RPMI7951 (cell line): Measurements from ENCODE around the gene PTGS1. TPM values are rescaled to one million over a fixed set of nuclear protein-coding genes. Genes with fewer than 3 reads are reported as not detected.
"Not testable (repeated sequence)": the region's sequence is repeated elsewhere in the genome, so short reads cannot be mapped to it uniquely, and the experiment has no call there.

Experiments
- DNase-seq: peaks from one replicate; pipeline ENCODE4 v3.0.0-alpha.2; 2012; ENCODE audit warnings: low read depth
- total RNA-seq: library from RNA; depleted of rRNA; stranded (reverse); fragments of >200 nt; shearing (Covaris generic); gene quantifications from 2 replicates; pipeline ENCODE4 v1.2.3, GENCODE V29; 2014; rRNA removed

PTGS1 gene
- total RNA-seq, result 10.1 and 11.5 TPM in 2 replicates

- peak; percentile 43 for DNase-seq
Observed at GRCh38 chr9:122370869-122371755, at the start of gene PTGS1. Gene PTGS1, plus strand, starts transcription at chr9:122371024. Its CDS starts 61 bp downstream, at chr9:122371085.

DNA sequence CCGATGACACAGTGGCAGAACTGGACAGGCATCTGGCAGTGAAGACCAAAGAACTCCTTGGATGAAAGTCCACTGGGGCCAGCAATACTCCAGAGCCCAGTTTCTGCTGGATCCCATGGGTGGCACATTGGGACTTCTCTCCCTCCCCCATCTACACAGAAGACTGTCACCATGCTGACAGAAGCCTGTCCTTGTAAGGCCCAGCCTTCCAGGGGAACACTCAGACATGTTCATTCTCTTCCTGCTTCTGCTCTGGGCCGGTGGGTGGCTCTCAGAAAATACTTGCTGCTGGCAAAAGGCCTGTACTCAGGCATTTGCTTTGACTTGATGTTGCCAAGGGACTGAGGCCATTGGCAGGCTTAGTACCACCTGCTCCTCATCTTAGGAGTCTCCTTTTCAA is 48.3 kb upstream of the PTGS1 start:
- DNase-seq, result no peak

DNA sequence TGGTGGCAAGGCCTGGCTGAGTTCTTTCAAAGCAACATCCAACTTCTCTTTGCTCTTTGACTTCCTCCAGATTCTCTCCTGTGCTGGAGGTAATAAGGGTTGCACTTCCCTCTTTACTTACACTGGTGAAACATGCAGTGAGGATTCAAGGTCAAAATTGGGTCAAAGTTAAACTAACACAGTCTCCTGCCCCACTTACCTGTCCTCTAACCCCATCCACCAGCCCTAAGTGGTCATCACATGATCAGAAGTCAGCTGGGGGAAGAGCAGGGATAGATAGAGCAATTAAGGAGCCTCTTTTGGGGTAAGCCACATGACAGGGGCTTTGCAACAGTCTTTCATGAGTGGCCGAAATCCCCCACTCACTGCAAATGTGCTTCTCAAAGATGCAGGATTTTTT is 46.2 kb upstream of the PTGS1 start:
- not testable (repeated sequence) for DNase-seq

GRCh38 chr9:122325124-122325523 is 45.7 kb upstream of the PTGS1 start:
- peak; percentile 4 for DNase-seq

- no peak for DNase-seq
Observed at GRCh38 chr9:122327175-122327574, 43.6 kb upstream of the PTGS1 start.

DNA sequence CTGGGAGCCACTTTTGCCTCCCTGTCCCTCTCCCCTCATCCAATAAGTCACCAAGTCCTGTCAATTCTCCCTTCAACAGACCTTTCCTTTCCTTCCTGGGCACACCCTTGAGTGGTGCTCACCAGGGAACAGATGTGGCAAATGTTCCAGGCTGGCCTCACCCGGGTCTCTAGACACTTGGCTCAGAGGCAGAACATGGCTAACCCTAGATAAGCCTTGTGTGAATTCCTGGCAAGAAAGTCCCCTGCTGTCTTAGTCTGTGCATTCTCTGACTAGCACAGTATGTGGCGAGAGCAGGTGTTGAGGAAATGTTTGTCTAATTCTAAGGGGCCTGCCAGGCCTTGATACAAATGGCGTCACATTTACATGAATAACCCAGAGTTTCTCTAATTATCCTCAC is 41.2 kb upstream of the PTGS1 start:
- DNase-seq, result no peak

DNA sequence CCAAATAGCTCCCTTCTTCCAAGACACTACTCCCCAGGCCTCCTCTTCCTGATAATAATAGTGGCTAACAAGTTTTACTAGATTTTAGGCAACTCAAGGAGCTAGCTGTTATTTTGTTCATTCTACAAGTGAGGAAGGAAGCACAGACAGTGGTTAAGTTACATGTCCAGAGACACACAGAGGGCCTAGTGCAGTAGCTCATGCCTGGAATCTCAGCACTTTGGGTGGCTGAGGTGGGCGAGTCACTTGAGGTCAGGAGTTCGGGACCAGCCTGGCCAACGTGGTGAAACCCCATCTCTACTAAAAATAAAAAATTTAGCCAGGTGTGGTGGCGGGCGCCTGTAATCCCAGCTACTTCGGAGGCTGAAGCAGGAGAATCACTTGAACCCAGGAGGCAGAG is 40.4 kb upstream of the PTGS1 start:
- DNase-seq, result not testable (repeated sequence)

GRCh38 chr9:122331523-122331927 is 39.3 kb upstream of the PTGS1 start:
- no peak for DNase-seq

GRCh38 chr9:122332083-122332482 is 38.7 kb upstream of the PTGS1 start:
- DNase-seq, result no peak

DNA sequence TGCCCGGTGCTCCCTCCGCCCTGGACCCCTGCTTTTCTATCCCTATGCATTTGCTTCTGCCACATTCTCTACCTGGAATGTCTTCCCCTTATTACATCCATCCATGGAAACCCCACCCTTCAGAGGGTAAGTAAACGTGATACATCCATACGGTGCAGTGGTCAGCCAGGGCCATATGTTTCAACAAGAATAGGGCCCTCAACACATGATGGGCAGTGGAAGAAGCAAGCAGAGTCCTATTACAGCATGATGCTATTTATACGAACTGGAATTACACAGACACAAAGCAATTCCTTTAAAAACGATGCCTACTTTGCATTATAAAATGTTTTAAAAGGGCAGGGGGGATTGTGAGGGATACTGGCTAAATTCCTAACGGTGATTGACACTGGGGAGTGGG is 38.2 kb upstream of the PTGS1 start:
- no peak for DNase-seq

- no peak for DNase-seq
Observed at GRCh38 chr9:122333169-122333808, 37.5 kb upstream of the PTGS1 start.

DNA sequence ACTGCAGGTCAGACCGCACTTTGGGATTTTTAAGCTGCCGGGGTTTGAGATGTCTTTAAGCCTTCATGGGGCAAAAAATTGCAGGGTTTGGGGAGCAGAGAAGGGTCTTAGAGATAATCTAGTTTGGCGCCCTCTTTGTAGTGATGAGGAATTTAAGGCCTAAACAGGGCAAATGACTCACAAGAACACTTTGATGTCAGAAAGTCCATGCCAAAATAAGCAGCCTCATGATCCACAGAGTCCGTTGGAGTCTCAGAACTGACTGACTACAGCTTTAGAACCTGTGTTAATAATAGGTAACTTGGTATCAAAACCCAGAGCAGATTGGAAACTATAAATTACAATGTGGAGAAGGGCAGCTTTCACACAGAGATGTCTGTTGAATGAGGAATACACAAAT is 35.9 kb upstream of the PTGS1 start:
- no peak for DNase-seq

DNA sequence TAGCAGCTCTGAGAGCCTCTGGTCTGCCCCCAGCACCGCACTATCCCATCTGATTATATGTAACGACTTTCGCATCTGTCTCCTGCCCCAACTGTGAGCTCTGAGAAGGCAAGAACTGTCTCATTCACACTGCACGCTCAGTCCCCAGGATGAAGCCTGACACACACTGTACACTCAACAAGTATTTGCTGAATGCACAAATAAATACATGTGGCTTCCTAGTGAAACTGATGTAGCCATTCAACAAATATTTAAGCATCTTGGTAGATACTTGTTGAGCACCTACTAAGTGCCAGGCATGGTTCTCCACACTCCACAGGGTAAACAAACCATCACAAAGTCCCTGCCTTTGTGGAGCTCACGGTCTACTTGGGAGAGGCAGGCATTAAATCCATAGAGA is 34.6 kb upstream of the PTGS1 start:
- DNase-seq, result no peak

DNA sequence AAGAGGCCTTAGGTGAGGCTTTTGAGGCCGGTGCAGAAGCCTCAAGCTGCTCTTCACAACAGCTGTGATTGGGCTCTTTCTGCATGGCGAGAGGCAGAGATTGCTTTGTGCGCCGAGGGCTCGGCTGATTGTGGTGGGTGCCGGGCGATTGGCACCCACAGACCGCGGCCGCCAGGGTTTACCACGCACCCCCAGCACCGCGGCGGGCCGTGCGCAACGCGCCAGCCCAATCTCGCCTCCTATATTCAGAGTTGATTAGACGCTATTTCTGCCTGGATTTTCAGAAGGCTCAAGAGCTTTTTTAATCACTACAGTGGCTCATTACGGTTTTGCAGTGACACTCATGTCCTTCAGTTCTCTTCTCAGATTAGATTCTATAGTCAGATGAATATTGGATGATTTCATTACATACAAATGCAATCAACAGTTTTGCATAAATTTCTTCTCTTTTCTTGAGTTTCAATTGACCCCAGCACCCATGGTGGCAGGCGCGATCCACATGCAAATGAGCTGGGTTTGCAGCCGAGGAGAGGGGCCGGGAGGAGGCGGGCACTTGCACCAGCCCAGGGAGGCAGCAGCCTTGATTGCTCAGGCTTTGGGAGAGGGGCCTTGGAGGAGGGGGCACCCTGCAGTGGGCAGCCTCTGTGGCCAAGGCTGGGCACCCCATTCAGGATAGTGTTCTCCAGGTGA is 33.8 kb upstream of the PTGS1 start:
- no peak for DNase-seq

DNA sequence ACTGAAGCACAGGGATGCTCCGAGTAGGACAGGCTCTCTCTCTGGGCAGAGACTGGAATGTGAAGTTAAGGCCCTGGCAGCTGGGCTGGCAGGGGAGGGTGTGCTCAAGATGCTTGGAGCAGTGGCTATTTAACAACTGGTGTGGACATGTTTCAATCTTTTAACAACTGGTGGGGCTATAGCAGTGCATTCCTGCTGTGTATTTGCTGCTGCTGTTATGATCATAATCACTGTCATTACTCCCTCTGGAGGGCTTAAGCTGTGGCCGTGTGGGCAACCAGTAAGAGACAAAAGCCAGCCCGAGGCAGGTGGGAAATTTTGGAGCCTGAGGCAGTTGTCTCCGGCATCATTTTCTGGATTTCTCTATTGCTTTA is 33.3 kb upstream of the PTGS1 start:
- DNase-seq, result no peak

- DNase-seq, result no peak
Observed at GRCh38 chr9:122338536-122338935, 32.3 kb upstream of the PTGS1 start.

- no peak for DNase-seq
Observed at GRCh38 chr9:122338994-122339393, 31.8 kb upstream of the PTGS1 start.

DNA sequence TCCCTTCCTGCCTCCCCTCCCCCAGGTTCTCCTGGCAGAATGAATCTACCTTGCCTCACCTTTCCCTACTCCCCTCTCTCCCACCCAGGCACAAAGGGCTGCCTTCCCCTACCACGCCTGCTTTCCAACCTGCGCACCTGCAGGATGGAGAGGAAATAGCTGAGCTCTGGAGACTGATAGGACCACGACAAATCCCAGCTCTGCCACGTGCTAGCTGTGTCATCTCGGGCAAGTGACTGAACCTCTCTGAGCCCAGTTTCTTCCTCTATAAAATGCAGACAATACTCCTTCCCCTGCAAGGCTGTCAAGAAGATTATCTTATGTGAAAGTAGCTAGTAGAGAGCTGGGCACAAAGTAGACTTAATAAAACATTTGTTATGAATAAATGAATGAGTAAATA is 31.2 kb upstream of the PTGS1 start:
- DNase-seq, result no peak

GRCh38 chr9:122340161-122340560 is 30.7 kb upstream of the PTGS1 start:
- no peak for DNase-seq

GRCh38 chr9:122342323-122343050 is 28.3 kb upstream of the PTGS1 start:
- no peak for DNase-seq

GRCh38 chr9:122346478-122347347 is 24.1 kb upstream of the PTGS1 start:
- peak; percentile 38 for DNase-seq
